Neural cell (in vitro differentiated cells): ENCODE results near the gene GUCA2B. TPM values are rescaled to one million over a fixed set of nuclear protein-coding genes. Genes with fewer than 3 reads are reported as not detected.

Source experiments
- H2AFZ ChIP-seq: fragments of 200-600, 300-800 bp; sonication (generic), shearing (Covaris generic); 2 replicates; pipeline ENCODE4 v1.6.0; 2014; ENCODE audit warnings: low read depth, mild to moderate bottlenecking, antibody characterized with exemption, low read length, moderate library complexity
- H3F3A ChIP-seq: fragments of 200-600 bp; shearing (Covaris generic); 2 replicates; pipeline ENCODE4 v1.6.1; 2016; ENCODE audit warnings: mild to moderate bottlenecking, moderate library complexity, mixed read lengths, antibody characterized with exemption, low read length; ENCODE audit not compliant: insufficient read depth, poor library complexity, severe bottlenecking
- H3K27ac ChIP-seq: fragments of 200-600, 300-800 bp; sonication (generic), shearing (Covaris generic); 2 replicates; pipeline ENCODE4 v1.5.1; 2014; ENCODE audit warnings: mild to moderate bottlenecking, low read length, moderate library complexity
- H3K27me3 ChIP-seq: fragments of 300-800, 200-600 bp; sonication (generic), shearing (Covaris generic); 2 replicates; pipeline ENCODE4 v1.6.0; 2014; ENCODE audit warnings: mild to moderate bottlenecking, low read depth, low read length, moderate library complexity; ENCODE audit not compliant: insufficient read depth
- H3K36me3 ChIP-seq: fragments of 300-800, 200-600 bp; sonication (generic), shearing (Covaris generic); 2 replicates; pipeline ENCODE4 v1.5.1; 2014; ENCODE audit warnings: mild to moderate bottlenecking, antibody characterized with exemption, low read length, moderate library complexity; ENCODE audit not compliant: insufficient read depth
- H3K4me2 ChIP-seq: fragments of 300-800, 200-600 bp; sonication (generic), shearing (Covaris generic); 2 replicates; pipeline ENCODE4 v1.6.0; 2014; ENCODE audit warnings: mild to moderate bottlenecking, low read length
- H3K4me3 ChIP-seq: fragments of 300-800, 200-600 bp; sonication (generic), shearing (Covaris generic); 2 replicates; pipeline ENCODE4 v1.5.1; 2014; ENCODE audit warnings: mild to moderate bottlenecking, low read length, moderate library complexity
- H3K79me2 ChIP-seq: fragments of 200-600 bp; shearing (Covaris generic); replicated peaks from 2 replicates; pipeline ENCODE4 v1.6.0; 2014; ENCODE audit warnings: mild to moderate bottlenecking, low read length, moderate library complexity; ENCODE audit not compliant: insufficient read depth
- H3K9ac ChIP-seq: fragments of 300-800, 200-600 bp; sonication (generic), shearing (Covaris generic); 2 replicates; pipeline ENCODE4 v1.6.1; 2016; ENCODE audit warnings: mild to moderate bottlenecking, low read length, mixed read lengths
- H3K9me2 ChIP-seq: fragments of 200-600 bp; shearing (Covaris generic); 2 replicates; pipeline ENCODE4 v1.6.1; 2016; ENCODE audit warnings: mild to moderate bottlenecking, low read length, mixed read lengths; ENCODE audit not compliant: insufficient read depth
- H3K9me3 ChIP-seq: fragments of 200-600, 300-800 bp; sonication (generic), shearing (Covaris generic); 2 replicates; pipeline ENCODE4 v1.6.1; 2016; ENCODE audit warnings: mild to moderate bottlenecking, mixed run types, low read length, moderate library complexity, mixed read lengths
- H4K20me1 ChIP-seq: fragments of 200-600 bp; shearing (Covaris generic); 2 replicates; pipeline ENCODE4 v1.6.1; 2016; ENCODE audit warnings: mild to moderate bottlenecking, mixed run types; ENCODE audit not compliant: insufficient read depth
- EP300 ChIP-seq: fragments of 450-650 bp; conservative IDR thresholded peaks from 2 replicates; pipeline ENCODE4 v1.6.1; 2014; ENCODE audit warnings: antibody characterized with exemption, mild to moderate bottlenecking, moderate library complexity; ENCODE audit not compliant: poor library complexity, severe bottlenecking
- EZH2 ChIP-seq: fragments of 200-600, 300-800 bp; shearing (Covaris generic), sonication (generic); IDR thresholded peaks from 2 replicates; pipeline ENCODE4 v1.6.1; 2014; ENCODE audit warnings: antibody characterized with exemption, low read length, borderline replicate concordance, mild to moderate bottlenecking; ENCODE audit not compliant: insufficient read depth, poor library complexity, severe bottlenecking
- MXI1 ChIP-seq: fragments of 450-650 bp; conservative IDR thresholded peaks from 2 replicates; pipeline ENCODE4 v1.6.1; 2014; ENCODE audit warnings: antibody characterized with exemption, mild to moderate bottlenecking; ENCODE audit not compliant: poor library complexity, severe bottlenecking
- POLR2AphosphoS5 ChIP-seq: IDR thresholded peaks from 2 replicates; pipeline ENCODE4 v1.6.1; 2012
- RAD21 ChIP-seq: fragments of 450-650 bp; conservative IDR thresholded peaks from 2 replicates; pipeline ENCODE4 v1.6.1; 2014; ENCODE audit warnings: antibody characterized with exemption, mild to moderate bottlenecking, moderate library complexity
- SMC3 ChIP-seq: fragments of 450-650 bp; conservative IDR thresholded peaks from 2 replicates; pipeline ENCODE4 v1.6.1; 2014; ENCODE audit warnings: antibody characterized with exemption, mild to moderate bottlenecking, moderate library complexity; ENCODE audit not compliant: poor library complexity
- TAF1 ChIP-seq: IDR thresholded peaks from 2 replicates; pipeline ENCODE4 v1.6.1; 2012; ENCODE audit warnings: low read depth
- polyA plus RNA-seq: library from polyadenylated mRNA; depleted of rRNA; stranded (reverse); fragments of >200 nt; gene quantifications from 2 replicates; pipeline ENCODE4 v1.2.3, GENCODE V29; 2014
- TF ChIP-seq, protein P1 (sequence below): IDR thresholded peaks from 2 replicates; pipeline ENCODE4 v1.6.1; 2012; ENCODE audit warnings: borderline replicate concordance
- TF ChIP-seq, protein P2 (sequence below): fragments of 450-650 bp; IDR thresholded peaks from 2 replicates; pipeline ENCODE4 v1.5.1; 2014; ENCODE audit warnings: antibody characterized with exemption, mild to moderate bottlenecking, moderate library complexity; ENCODE audit not compliant: poor library complexity, severe bottlenecking

GUCA2B gene
- polyA plus RNA-seq, 1 donor from 2014 or later, result not detected

DNA sequence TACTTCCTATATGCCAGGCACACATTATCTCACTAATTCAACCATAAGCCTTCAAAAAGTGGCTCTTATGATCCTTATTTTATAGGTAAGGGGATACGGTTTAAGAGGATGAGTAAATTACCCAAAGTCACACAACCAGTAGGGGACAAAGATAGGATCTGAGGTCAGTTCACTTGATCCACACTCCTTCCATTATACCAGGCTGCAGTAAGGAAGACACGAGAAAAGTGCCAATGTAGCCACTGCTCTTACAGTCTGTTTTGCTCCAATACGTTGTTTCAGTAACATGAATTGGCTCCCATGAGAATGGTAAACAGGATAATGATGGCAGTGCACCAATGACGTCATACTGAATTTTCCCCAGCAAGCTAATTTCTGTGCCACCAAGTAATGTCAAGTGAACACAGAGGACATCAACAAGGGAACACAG, 26.7 kb downstream of the GUCA2B start:
- Histone ChIP-seq H3K27me3 (no peaks in the 10 kb centered on the region), H4K20me1 (no peaks in the 10 kb centered on the region), H3K9me2 (no peaks in the 10 kb centered on the region), H3K27ac (no peak overlapping the region), H3K9me3 (no peaks in the 10 kb centered on the region), H3K4me2 (no peak overlapping the region), H3K4me3 (no peak overlapping the region), H3K9ac (no peak overlapping the region), H2AFZ (no peak overlapping the region), H3F3A (no peaks in the 10 kb centered on the region), H3K36me3 (no peaks in the 10 kb centered on the region), H3K79me2 (no peaks in the 10 kb centered on the region)
- TF ChIP-seq, protein P1, sequence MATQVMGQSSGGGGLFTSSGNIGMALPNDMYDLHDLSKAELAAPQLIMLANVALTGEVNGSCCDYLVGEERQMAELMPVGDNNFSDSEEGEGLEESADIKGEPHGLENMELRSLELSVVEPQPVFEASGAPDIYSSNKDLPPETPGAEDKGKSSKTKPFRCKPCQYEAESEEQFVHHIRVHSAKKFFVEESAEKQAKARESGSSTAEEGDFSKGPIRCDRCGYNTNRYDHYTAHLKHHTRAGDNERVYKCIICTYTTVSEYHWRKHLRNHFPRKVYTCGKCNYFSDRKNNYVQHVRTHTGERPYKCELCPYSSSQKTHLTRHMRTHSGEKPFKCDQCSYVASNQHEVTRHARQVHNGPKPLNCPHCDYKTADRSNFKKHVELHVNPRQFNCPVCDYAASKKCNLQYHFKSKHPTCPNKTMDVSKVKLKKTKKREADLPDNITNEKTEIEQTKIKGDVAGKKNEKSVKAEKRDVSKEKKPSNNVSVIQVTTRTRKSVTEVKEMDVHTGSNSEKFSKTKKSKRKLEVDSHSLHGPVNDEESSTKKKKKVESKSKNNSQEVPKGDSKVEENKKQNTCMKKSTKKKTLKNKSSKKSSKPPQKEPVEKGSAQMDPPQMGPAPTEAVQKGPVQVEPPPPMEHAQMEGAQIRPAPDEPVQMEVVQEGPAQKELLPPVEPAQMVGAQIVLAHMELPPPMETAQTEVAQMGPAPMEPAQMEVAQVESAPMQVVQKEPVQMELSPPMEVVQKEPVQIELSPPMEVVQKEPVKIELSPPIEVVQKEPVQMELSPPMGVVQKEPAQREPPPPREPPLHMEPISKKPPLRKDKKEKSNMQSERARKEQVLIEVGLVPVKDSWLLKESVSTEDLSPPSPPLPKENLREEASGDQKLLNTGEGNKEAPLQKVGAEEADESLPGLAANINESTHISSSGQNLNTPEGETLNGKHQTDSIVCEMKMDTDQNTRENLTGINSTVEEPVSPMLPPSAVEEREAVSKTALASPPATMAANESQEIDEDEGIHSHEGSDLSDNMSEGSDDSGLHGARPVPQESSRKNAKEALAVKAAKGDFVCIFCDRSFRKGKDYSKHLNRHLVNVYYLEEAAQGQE, result no peak
- no peak for TF ChIP-seq EP300
- TF ChIP-seq EZH2, result no peak
- TF ChIP-seq RAD21, result no peak

DNA sequence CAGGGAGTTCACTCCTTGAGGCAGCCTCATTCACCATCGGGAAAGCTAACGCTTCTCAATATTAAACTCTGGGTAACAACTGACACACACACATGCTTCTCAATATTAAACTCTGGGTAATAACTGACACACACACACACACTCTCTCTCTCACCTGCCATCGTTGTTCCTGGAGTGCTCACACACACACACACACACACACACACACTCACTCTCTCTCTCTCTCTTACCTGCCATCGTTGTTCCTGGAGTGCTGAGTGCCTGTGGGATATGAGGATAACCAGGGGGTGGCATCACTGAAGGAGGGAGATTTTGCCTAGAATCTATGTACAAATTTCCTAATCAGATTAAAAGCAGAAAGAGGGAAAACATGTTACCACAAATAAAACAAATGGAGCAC, 28.5 kb downstream of the GUCA2B start:
- Histone ChIP-seq H4K20me1 (no peaks in the 10 kb centered on the region), H2AFZ (no peak overlapping the region), H3F3A (no peaks in the 10 kb centered on the region), H3K4me2 (no peak overlapping the region), H3K9me3 (no peaks in the 10 kb centered on the region), H3K27me3 (no peaks in the 10 kb centered on the region), H3K27ac (no peak overlapping the region), H3K4me3 (no peak overlapping the region), H3K36me3 (no peaks in the 10 kb centered on the region), H3K79me2 (no peaks in the 10 kb centered on the region), H3K9ac (no peak overlapping the region), H3K9me2 (no peaks in the 10 kb centered on the region)
- TF ChIP-seq EZH2 (no peak), EP300 (no peak), RAD21 (no peak), MXI1 (no peak)
- TF ChIP-seq, protein P2, sequence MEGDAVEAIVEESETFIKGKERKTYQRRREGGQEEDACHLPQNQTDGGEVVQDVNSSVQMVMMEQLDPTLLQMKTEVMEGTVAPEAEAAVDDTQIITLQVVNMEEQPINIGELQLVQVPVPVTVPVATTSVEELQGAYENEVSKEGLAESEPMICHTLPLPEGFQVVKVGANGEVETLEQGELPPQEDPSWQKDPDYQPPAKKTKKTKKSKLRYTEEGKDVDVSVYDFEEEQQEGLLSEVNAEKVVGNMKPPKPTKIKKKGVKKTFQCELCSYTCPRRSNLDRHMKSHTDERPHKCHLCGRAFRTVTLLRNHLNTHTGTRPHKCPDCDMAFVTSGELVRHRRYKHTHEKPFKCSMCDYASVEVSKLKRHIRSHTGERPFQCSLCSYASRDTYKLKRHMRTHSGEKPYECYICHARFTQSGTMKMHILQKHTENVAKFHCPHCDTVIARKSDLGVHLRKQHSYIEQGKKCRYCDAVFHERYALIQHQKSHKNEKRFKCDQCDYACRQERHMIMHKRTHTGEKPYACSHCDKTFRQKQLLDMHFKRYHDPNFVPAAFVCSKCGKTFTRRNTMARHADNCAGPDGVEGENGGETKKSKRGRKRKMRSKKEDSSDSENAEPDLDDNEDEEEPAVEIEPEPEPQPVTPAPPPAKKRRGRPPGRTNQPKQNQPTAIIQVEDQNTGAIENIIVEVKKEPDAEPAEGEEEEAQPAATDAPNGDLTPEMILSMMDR, result no peak

DNA sequence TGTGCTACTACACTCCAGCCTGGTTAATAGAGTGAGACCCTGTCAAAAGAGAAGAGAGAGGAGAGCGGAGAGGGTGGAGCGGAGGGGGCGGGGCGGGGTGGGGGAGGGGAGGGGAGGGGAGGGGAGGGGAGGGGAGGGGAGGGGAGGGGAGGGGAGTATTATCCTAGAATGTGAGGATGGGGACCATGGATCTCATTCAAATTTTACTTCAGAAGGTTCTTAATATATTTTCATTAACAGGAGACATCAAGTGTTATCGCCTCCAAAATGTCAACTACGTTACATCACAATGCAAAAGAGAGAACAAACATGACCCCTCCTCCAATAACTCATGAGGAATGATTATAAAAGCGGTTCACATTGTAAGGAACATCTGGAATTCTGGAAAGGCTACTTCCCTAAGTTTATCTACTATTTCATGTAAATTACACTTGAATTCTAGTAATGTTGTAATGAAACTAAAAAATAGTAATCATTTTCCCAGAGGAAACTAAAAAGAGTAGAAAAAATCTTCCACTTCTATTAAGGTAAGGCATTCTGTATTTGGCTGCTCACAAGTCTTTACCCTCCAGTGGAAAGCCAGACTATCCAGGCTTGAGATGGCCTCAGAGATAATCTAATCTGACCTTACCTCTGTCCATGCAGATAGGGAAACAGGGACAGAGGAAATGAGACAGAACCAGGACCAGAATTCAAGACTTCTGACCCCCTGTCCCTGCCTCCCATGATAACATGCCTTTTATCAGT, 30.2 kb downstream of the GUCA2B start:
- no peak overlapping the region for H2AFZ ChIP-seq
- H3K79me2 ChIP-seq, result no peaks in the 10 kb centered on the region
- H3K4me3 ChIP-seq, result no peak overlapping the region
- H3K36me3 ChIP-seq, result no peaks in the 10 kb centered on the region
- H3K9me3 ChIP-seq, result no peaks in the 10 kb centered on the region
- H4K20me1 ChIP-seq, result no peaks in the 10 kb centered on the region
- no peak overlapping the region for H3K27ac ChIP-seq
- H3K4me2 ChIP-seq, result no peak overlapping the region
- no peak overlapping the region for H3K9ac ChIP-seq
- H3K27me3 ChIP-seq, result no peaks in the 10 kb centered on the region
- no peaks in the 10 kb centered on the region for H3K9me2 ChIP-seq
- no peaks in the 10 kb centered on the region for H3F3A ChIP-seq
- TF ChIP-seq POLR2AphosphoS5 (no peak), RAD21 (no peak), TAF1 (no peak), SMC3 (no peak), EP300 (no peak), EZH2 (no peak), MXI1 (no peak)
- TF ChIP-seq, protein P2, result no peak
